DND-41 (cell line): Measurements from ENCODE around the gene RNF145.

ENCODE experiments used
- EZH2 ChIP-seq: IDR thresholded peaks from 3 replicates; pipeline ENCODE4 v1.6.1; 2012; ENCODE audit warnings: borderline replicate concordance, low read depth, mild to moderate bottlenecking, moderate library complexity, low read length, inconsistent platforms; ENCODE audit not compliant: severe bottlenecking
- TF ChIP-seq, protein P1 (sequence below): IDR thresholded peaks from 2 replicates; pipeline ENCODE4 v1.5.1; 2012; ENCODE audit warnings: borderline replicate concordance, low read length, moderate library complexity, mild to moderate bottlenecking; ENCODE audit not compliant: poor library complexity, severe bottlenecking; ENCODE audit errors: extremely low read depth

- TF ChIP-seq, protein P1, sequence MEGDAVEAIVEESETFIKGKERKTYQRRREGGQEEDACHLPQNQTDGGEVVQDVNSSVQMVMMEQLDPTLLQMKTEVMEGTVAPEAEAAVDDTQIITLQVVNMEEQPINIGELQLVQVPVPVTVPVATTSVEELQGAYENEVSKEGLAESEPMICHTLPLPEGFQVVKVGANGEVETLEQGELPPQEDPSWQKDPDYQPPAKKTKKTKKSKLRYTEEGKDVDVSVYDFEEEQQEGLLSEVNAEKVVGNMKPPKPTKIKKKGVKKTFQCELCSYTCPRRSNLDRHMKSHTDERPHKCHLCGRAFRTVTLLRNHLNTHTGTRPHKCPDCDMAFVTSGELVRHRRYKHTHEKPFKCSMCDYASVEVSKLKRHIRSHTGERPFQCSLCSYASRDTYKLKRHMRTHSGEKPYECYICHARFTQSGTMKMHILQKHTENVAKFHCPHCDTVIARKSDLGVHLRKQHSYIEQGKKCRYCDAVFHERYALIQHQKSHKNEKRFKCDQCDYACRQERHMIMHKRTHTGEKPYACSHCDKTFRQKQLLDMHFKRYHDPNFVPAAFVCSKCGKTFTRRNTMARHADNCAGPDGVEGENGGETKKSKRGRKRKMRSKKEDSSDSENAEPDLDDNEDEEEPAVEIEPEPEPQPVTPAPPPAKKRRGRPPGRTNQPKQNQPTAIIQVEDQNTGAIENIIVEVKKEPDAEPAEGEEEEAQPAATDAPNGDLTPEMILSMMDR: no peak
- no peak for TF ChIP-seq EZH2
Observed at GRCh38 chr5:159257007-159257406, 47.7 kb upstream of the RNF145 start.
